Erythroblast (primary cell): Measurements from ENCODE around the gene IGFBP1.
"Not testable (repeated sequence)": the region's sequence is repeated elsewhere in the genome, so short reads cannot be mapped to it uniquely, and the experiment has no call there.

Experiments
- GATA1 ChIP-seq: IDR thresholded peaks from 2 replicates; pipeline ENCODE4 v1.6.1; 2011; ENCODE audit warnings: low read depth, mild to moderate bottlenecking, control low read depth, low read length, moderate library complexity
- POLR2A ChIP-seq: IDR thresholded peaks from 2 replicates; pipeline ENCODE4 v1.6.1; 2011; ENCODE audit warnings: mild to moderate bottlenecking, low read length

DNA sequence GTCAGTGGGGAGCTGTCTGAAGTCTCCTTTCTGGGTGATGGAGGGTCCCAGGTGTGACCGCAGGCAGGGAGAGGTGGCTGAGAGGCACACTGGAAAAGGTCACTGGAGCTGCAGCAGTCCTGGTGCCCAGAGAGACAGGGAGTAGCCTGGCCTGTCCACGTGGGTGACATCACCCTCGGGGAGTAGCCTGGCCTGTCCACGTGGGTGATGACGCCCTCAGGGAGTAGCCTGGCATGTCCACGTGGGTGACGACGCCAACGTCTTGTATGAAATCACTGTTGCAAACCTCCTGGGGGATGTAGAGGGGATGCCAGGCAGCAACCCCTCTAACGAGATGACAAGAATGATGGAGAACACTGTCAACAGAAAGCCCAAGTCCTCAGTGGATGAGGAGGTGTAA lies 35.3 kb upstream of the IGFBP1 start:
- TF ChIP-seq POLR2A, GATA1: not testable (repeated sequence)
